ENCODE data around the gene TMEM131. TPM values are rescaled to one million over a fixed set of nuclear protein-coding genes. Genes with fewer than 3 reads are reported as not detected.
"Not testable (repeated sequence)": the region's sequence is repeated elsewhere in the genome, so short reads cannot be mapped to it uniquely, and the experiment has no call there.

TMEM131 gene
- total and polyA plus RNA-seq, 12 donors = 13.7 to 57.5 (median 34.0) TPM

- intact Hi-C loops (cut with DNase I) = no loop called here
- H3K27me3 ChIP-seq = no peaks in the 10 kb centered on the region
- H3K4me3 ChIP-seq = no peak overlapping the region
- H3K4me1 ChIP-seq (replicated peaks in 1 of 2) = no peaks in the 10 kb centered on the region
- no peak overlapping the region for H3K27ac ChIP-seq
- H3K36me3 ChIP-seq (replicated peaks in 1 of 2) = no peaks in the 10 kb centered on the region
- TF ChIP-seq CTCF (IDR thresholded peaks at IDR 0.05) = no peak
- TF ChIP-seq POLR2A (IDR thresholded peaks at IDR 0.05) = no peak
- no peaks in the 10 kb centered on the region for H3K9me3 ChIP-seq (replicated peaks in 1 of 3)
- DNase-seq = no peak
Observed at GRCh38 chr2:97901862-97902261, 93.9 kb downstream of the TMEM131 start.

DNA sequence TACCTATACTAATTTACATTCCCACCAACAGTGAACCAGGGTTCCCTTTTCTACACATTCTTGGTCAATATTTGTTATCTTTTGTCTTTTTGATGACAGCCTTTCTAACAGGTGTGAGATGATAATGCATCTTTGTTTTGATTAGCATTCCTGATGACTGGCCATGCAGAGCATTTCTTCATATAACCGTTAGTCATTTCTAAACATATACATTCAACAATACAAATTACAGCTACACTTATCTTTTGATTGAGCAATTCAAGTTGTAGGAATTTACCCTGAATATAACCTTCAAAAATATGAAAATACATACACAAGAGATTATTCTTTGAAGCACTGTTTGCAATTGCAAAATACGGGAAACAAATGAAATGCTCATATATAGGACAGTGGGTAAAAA lies 94.9 kb downstream of the TMEM131 start:
- no peaks in the 10 kb centered on the region for H3K4me1 ChIP-seq (replicated peaks in 1 of 2)

GRCh38 chr2:97893042-97893441 lies 102.7 kb downstream of the TMEM131 start:
- WGBS, 4 donors = 96 to 99% (median 98%) methylated on average over 4 of the region's 4 CpGs
- H3K27me3 ChIP-seq; H3K9me3 ChIP-seq (replicated peaks in 1 of 3); H3K4me3 ChIP-seq; intact Hi-C loops (cut with DNase I); H3K27ac ChIP-seq; H3K36me3 ChIP-seq (replicated peaks in 1 of 2); DNase-seq; H3K4me1 ChIP-seq (replicated peaks in 1 of 2): not testable (repeated sequence)

More for the DNA sequence above, 94.9 kb downstream of the TMEM131 start:
- WGBS, 4 donors = 65 to 97% (median 81%) methylated on average over 2 of the region's 2 CpGs
- H3K27me3 ChIP-seq = no peaks in the 10 kb centered on the region
- no peak for DNase-seq
- H3K36me3 ChIP-seq (replicated peaks in 1 of 2) = no peaks in the 10 kb centered on the region
- H3K4me3 ChIP-seq = no peak overlapping the region
- no peaks in the 10 kb centered on the region for H3K9me3 ChIP-seq (replicated peaks in 1 of 3)
- no peak for TF ChIP-seq POLR2A (IDR thresholded peaks at IDR 0.05)
- intact Hi-C loops (cut with DNase I) = no loop called here
- no peak overlapping the region for H3K27ac ChIP-seq

DNA sequence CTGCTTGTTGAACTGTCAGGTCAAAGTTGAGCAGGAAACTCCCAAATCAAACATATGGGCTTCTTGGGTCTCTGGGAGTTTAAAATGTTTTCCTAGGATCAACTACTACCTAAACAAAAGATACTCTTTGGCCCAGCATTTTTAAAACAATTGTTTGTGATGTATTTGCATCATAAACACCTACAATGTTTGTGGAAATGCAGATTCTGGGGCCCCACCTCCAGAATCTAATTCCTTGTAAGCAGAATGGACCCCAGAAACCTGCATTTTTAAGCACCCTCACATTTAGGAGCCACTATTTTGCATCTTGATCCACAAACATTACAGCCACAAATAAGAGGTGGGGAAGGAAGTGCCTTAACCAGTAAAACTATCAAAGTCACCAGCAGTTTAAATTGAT lies 104.1 kb downstream of the TMEM131 start:
- intact Hi-C loops (cut with DNase I) = no loop called here
- Histone ChIP-seq H3K27me3 (no peaks in the 10 kb centered on the region), H3K4me3 (no peak overlapping the region), H3K27ac (no peak overlapping the region), H3K9me3 (replicated peaks in 1 of 3) (no peaks in the 10 kb centered on the region), H3K36me3 (replicated peaks in 1 of 2) (peaks cover 0 to 8% of the 10 kb centered on the region in 2 donors), H3K4me1 (replicated peaks in 1 of 2) (no peaks in the 10 kb centered on the region)
- TF ChIP-seq POLR2A (IDR thresholded peaks at IDR 0.05) (no peak), CTCF (IDR thresholded peaks at IDR 0.05) (no peak)
- DNase-seq = no peak

DNA sequence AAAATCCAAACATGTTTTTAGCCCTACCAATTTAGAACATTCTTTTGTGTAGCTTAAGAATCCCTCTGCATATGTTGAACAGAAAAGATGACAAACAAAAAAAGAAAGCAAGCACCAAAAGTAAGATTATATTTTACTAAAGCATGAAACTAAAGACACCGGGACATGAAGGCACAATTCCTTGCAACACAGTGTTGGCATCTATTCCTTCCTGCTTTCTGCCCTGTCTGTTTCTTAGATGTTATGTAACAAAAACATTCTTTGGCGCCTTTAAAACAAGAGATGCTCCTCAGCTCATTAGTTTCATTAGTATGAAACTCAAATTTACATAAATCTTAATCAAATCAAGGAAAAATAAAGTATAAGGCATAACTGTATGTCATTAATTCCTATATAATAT lies 106.6 kb downstream of the TMEM131 start:
- intact Hi-C loops (cut with DNase I) = no loop called here

More for the DNA sequence above, 106.6 kb downstream of the TMEM131 start:
- Histone ChIP-seq H3K4me3 (no peak overlapping the region), H3K27ac (no peak overlapping the region), H3K36me3 (replicated peaks in 1 of 2) (peaks cover 0 to 12% of the 10 kb centered on the region in 2 donors), H3K4me1 (replicated peaks in 1 of 2) (no peaks in the 10 kb centered on the region), H3K27me3 (no peaks in the 10 kb centered on the region), H3K9me3 (replicated peaks in 1 of 3) (no peaks in the 10 kb centered on the region)
- TF ChIP-seq CTCF (IDR thresholded peaks at IDR 0.05) (no peak), POLR2A (IDR thresholded peaks at IDR 0.05) (no peak)
- DNase-seq = no peak
- WGBS, 4 donors = 84 to 88% (median 88%) methylated on average over 2 of the region's 2 CpGs
